Common myeloid progenitor, CD34-positive (primary cell): ENCODE results near the gene CDPF1.

Experiments
- CTCF ChIA-PET: fragments of 350-600 bp; sonication (Branson Sonifier 250); formaldehyde crosslinking; loops from one replicate; lab custom pipeline; 2021; ENCODE audit warnings: antibody characterized with exemption; lab: Charles Lee
- POLR2A ChIA-PET: fragments of 350-600 bp; sonication (Branson Sonifier 250); formaldehyde crosslinking; loops from one replicate; lab custom pipeline; 2021; ENCODE audit warnings: antibody characterized with exemption; lab: Charles Lee
- DNase-seq, 3 donors: peaks; one replicate each; pipeline versions ENCODE4 v3.0.0 to v3.0.0-alpha.2; 2013
- H3K27ac ChIP-seq, 2 experiments: 1 replicate in 1 of 2; 2 replicates in 1 of 2; pipeline ENCODE4 v1.7.0; 2013; ENCODE audit warnings: inconsistent platforms in 2 of 2, low read length in 2 of 2, mild to moderate bottlenecking in 2 of 2, low read depth in 1 of 2, moderate library complexity in 1 of 2; ENCODE audit not compliant: severe bottlenecking in 2 of 2, insufficient read depth in 1 of 2, poor library complexity in 1 of 2
- H3K27me3 ChIP-seq, 5 experiments: replicated peaks in 2 of 5; 1 replicate in 3 of 5; 2 replicates in 2 of 5; pipeline versions ENCODE4 v1.6.1 to v1.7.0; 2013; ENCODE audit warnings: low read length in 4 of 5, mild to moderate bottlenecking in 2 of 5, moderate library complexity in 2 of 5, inconsistent platforms in 1 of 5; ENCODE audit not compliant: insufficient read depth in 5 of 5, control insufficient read depth in 4 of 5
- H3K36me3 ChIP-seq, 4 experiments: 1 replicate in 2 of 4; 2 replicates in 2 of 4; pipeline versions ENCODE4 v1.6.1 to v1.7.0; 2013; ENCODE audit warnings: low read length in 3 of 4, control low read depth in 1 of 4, mild to moderate bottlenecking in 1 of 4; ENCODE audit not compliant: control insufficient read depth in 4 of 4, insufficient read depth in 4 of 4
- H3K4me1 ChIP-seq, 4 experiments: 1 replicate in 3 of 4; 2 replicates in 1 of 4; pipeline versions ENCODE4 v1.6.1 to v1.7.1; 2013; ENCODE audit warnings: low read length in 3 of 4, mild to moderate bottlenecking in 3 of 4, control low read depth in 1 of 4, inconsistent platforms in 1 of 4, moderate library complexity in 1 of 4; ENCODE audit not compliant: control insufficient read depth in 4 of 4, insufficient read depth in 4 of 4; ENCODE audit errors: control extremely low read depth in 1 of 4
- H3K4me3 ChIP-seq, 7 experiments: 1 replicate in 4 of 7; 2 replicates in 3 of 7; pipeline versions ENCODE4 v1.5.1 to v1.7.0; 2013; ENCODE audit warnings: mild to moderate bottlenecking in 7 of 7, low read length in 6 of 7, moderate library complexity in 6 of 7, inconsistent platforms in 2 of 7, low read depth in 2 of 7, control low read depth in 1 of 7; ENCODE audit not compliant: insufficient read depth in 4 of 7, control insufficient read depth in 1 of 7; ENCODE audit errors: extremely low read depth in 1 of 7
- H3K9me3 ChIP-seq, 5 experiments: 1 replicate in 4 of 5; 2 replicates in 1 of 5; pipeline versions ENCODE4 v1.6.1 to v1.7.1; 2013; ENCODE audit warnings: low read length in 4 of 5, mild to moderate bottlenecking in 2 of 5, inconsistent platforms in 1 of 5, low read depth in 1 of 5, moderate library complexity in 1 of 5; ENCODE audit not compliant: control insufficient read depth in 4 of 5, insufficient read depth in 2 of 5; ENCODE audit errors: control extremely low read depth in 1 of 5
- WGBS: methylation state at CpG from one replicate; pipeline ENCODE4 v1.1.5; 2013; ENCODE audit not compliant: insufficient coverage; 5-methylcytosine and 5-hydroxymethylcytosine counted together

Gene CDPF1

GRCh38 chr22:46246178-46246577 is 3.9 kb downstream of the CDPF1 start:
- peaks cover 0 to 20% (median 11%) of the 10 kb centered on the region in 4 experiments for H3K36me3 ChIP-seq
- peaks cover under 1 to 19% (median 16%) of the 10 kb centered on the region in 4 experiments for H3K4me1 ChIP-seq
- WGBS = 96% methylated on average over 6 of the region's 10 CpGs
- H3K9me3 ChIP-seq = no peaks in the 10 kb centered on the region
- no peak overlapping the region for H3K27ac ChIP-seq
- ChIA-PET CTCF (interaction anchor here (1.0 to 1.7 kb wide), 3 partner anchors 11 to 129 kb away, joined by 3 to 4 read pairs (median 4); no protein-coding TSS in a partner anchor), POLR2A (interaction anchor here (0.7 kb wide), 1 partner anchor 570 kb away, joined by 3 read pairs; no protein-coding TSS in a partner anchor)
- no peak overlapping the region for H3K4me3 ChIP-seq
- DNase-seq = no peak
- H3K27me3 ChIP-seq = no peaks in the 10 kb centered on the region

GRCh38 chr22:46245511-46245910 is 4.6 kb downstream of the CDPF1 start:
- WGBS = 97% methylated on average over 16 of the region's 16 CpGs

GRCh38 chr22:46244771-46245170 is 5.3 kb downstream of the CDPF1 start:
- H3K27ac ChIP-seq = no peak overlapping the region
- H3K27me3 ChIP-seq = no peaks in the 10 kb centered on the region
- ChIA-PET CTCF (interaction anchor here (0.9 to 1.7 kb wide), 5 partner anchors 17 to 128 kb away, joined by 3 to 5 read pairs (median 4); partner anchors contain the start of gene TTC38), POLR2A (interaction anchor here (1.0 kb wide), 1 partner anchor 18 kb away, joined by 3 read pairs; the partner anchor contains the start of gene PKDREJ)
- DNase-seq = no peak
- no peaks in the 10 kb centered on the region for H3K9me3 ChIP-seq
- no peak overlapping the region for H3K4me3 ChIP-seq
- peaks cover 0 to 20% (median 11%) of the 10 kb centered on the region in 4 experiments for H3K36me3 ChIP-seq
- WGBS = 98% methylated on average over 9 of the region's 9 CpGs
- peaks cover 9 to 24% (median 21%) of the 10 kb centered on the region in 4 experiments for H3K4me1 ChIP-seq

More at GRCh38 chr22:46245511-46245910, 4.6 kb downstream of the CDPF1 start:
- ChIA-PET POLR2A (no interaction called here), CTCF (interaction anchor here (0.9 to 1.7 kb wide), 6 partner anchors 10 to 129 kb away, joined by 3 to 5 read pairs (median 4); partner anchors contain the start of gene TTC38)
- no peak for DNase-seq
- Histone ChIP-seq H3K4me1 (peaks cover 7 to 19% (median 16%) of the 10 kb centered on the region in 4 experiments), H3K27ac (no peak overlapping the region), H3K4me3 (no peak overlapping the region), H3K9me3 (no peaks in the 10 kb centered on the region), H3K27me3 (no peaks in the 10 kb centered on the region), H3K36me3 (peaks cover 0 to 20% (median 11%) of the 10 kb centered on the region in 4 experiments)

GRCh38 chr22:46242076-46242475 is 8.0 kb downstream of the CDPF1 start:
- CTCF ChIA-PET = interaction anchor here (0.8 to 1.3 kb wide), 2 partner anchors 71 to 258 kb away, joined by 3 to 5 read pairs; no protein-coding TSS in a partner anchor
- Histone ChIP-seq H3K4me3 (no peak overlapping the region), H3K9me3 (peaks cover 0 to 3% (median 0%) of the 10 kb centered on the region in 5 experiments), H3K27me3 (no peaks in the 10 kb centered on the region), H3K27ac (no peak overlapping the region), H3K36me3 (peaks cover 0 to 31% (median 15%) of the 10 kb centered on the region in 4 experiments), H3K4me1 (peaks cover 9 to 31% (median 21%) of the 10 kb centered on the region in 4 experiments)
- POLR2A ChIA-PET = interaction anchor here (2.3 kb wide), 1 partner anchor 8 kb away, joined by 9 read pairs; the partner anchor contains the start of gene CDPF1
- no peak for DNase-seq
- 95% methylated on average over 6 of the region's 10 CpGs for WGBS

- peaks cover 0 to 29% (median 16%) of the 10 kb centered on the region in 4 experiments for H3K36me3 ChIP-seq
- H3K27ac ChIP-seq = no peak overlapping the region
- no peak overlapping the region for H3K4me3 ChIP-seq
- no peaks in the 10 kb centered on the region for H3K27me3 ChIP-seq
- peaks cover 0 to 3% (median 0%) of the 10 kb centered on the region in 5 experiments for H3K9me3 ChIP-seq
- WGBS = 90% methylated on average over 2 of the region's 5 CpGs
- POLR2A ChIA-PET = interaction anchor here (2.3 kb wide), 1 partner anchor 9 kb away, joined by 9 read pairs; the partner anchor contains the start of gene CDPF1
- CTCF ChIA-PET = interaction anchor here (0.7 to 1.4 kb wide), 5 partner anchors 14 to 257 kb away, joined by 3 to 5 read pairs (median 3); partner anchors contain the start of gene GTSE1
- DNase-seq = peak in 2 of 3 donors; percentile 40 to 73
- peaks cover 9 to 31% (median 21%) of the 10 kb centered on the region in 4 experiments for H3K4me1 ChIP-seq
Measured at GRCh38 chr22:46241396-46242007, 8.6 kb downstream of the CDPF1 start.

- CTCF ChIA-PET = interaction anchor here (1.0 to 1.4 kb wide), 3 partner anchors 15 to 72 kb away, joined by 3 to 5 read pairs (median 3); partner anchors contain the start of gene GTSE1
- H3K4me3 ChIP-seq = no peak overlapping the region
- no peak for DNase-seq
- 95% methylated on average over 6 of the region's 7 CpGs for WGBS
- H3K27ac ChIP-seq = no peak overlapping the region
- POLR2A ChIA-PET = interaction anchor here (2.3 kb wide), 1 partner anchor 9 kb away, joined by 9 read pairs; the partner anchor contains the start of gene CDPF1
- peaks cover 0 to 29% (median 17%) of the 10 kb centered on the region in 4 experiments for H3K36me3 ChIP-seq
- peaks cover 0 to 3% (median 0%) of the 10 kb centered on the region in 5 experiments for H3K9me3 ChIP-seq
- no peaks in the 10 kb centered on the region for H3K27me3 ChIP-seq
- peaks cover 9 to 31% (median 21%) of the 10 kb centered on the region in 4 experiments for H3K4me1 ChIP-seq
Measured at GRCh38 chr22:46240907-46241306, 9.2 kb downstream of the CDPF1 start.
